Activated CD8-positive, alpha-beta memory T cell treated with anti-CD3 and anti-CD28 coated beads, Interleukin-2, amount 50 U/mL, for 4 hours (primary cell): ENCODE results near the gene CES1.
"Not testable (repeated sequence)": the region's sequence is repeated elsewhere in the genome, so short reads cannot be mapped to it uniquely, and the experiment has no call there.

Experiments used
- DNase-seq: peaks from one replicate; pipeline ENCODE4 v3.0.0-alpha.2; 2020

Gene CES1

DNA sequence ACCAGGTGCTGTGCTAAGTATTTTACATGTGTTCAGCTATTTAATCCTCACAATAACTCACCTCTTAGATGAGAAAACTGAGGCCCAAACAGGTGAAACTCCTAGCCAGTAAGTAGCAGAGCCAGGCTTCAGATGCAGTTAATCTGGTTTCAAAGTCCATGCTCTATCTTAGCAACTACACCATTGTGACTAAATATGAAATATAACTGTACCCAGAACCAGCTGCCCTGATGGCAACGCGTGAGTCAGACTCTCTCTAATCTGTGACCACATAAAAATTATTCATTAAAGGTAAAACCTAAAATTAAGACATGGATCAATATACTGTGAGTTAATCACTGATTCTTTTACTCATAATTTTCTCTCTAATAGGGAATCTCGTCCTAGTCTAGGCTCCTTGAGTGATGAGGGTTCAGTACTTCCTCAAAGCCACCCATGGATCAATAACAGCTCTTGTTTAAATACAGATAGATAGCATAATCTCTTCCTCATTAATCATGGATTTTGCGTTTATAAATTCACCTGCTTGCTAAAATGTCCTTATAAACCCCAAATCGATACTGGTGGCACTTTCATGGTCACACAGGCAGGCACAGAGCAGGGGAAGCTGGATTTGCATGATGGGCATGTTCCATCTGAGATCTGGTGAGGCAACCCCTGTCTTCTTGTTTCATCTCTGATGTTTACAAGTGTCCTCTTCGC is 50.7 kb downstream of the CES1 start:
- DNase-seq, result not testable (repeated sequence)

DNA sequence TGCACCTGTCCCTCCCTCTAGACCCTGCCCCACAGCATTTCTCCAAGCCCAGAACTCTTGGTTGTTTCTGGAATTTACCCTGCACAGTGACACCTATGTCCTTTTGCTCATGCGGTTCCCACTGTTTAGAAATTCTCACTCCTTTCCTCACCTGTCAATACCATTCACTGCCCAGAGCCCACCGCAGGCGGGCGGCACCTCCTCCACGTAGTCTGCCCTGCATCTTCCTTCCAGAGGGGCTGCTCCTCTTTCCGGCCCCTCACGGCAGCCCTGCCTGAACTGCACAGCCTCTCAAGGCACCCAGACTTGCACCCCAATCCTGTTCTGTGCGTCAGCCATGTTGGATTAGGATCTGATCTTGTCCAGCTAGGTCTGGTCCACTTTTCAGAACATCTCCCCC is 51.4 kb downstream of the CES1 start:
- not testable (repeated sequence) for DNase-seq

DNA sequence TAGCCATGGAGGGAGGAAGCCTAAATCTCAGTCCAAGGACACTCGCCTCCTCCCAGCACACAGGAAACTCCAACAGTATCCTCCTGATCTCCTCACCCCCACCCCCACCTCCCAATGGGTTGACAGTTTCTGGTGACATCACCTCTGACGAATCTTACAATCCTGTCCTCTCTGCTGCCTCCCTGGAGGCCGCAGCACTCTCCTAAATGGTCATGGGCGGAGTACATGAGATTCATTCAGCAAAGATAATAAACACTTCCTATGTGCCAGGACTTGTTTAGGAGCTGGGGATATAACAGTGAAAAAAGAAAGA is 52.8 kb downstream of the CES1 start:
- not testable (repeated sequence) for DNase-seq

DNA sequence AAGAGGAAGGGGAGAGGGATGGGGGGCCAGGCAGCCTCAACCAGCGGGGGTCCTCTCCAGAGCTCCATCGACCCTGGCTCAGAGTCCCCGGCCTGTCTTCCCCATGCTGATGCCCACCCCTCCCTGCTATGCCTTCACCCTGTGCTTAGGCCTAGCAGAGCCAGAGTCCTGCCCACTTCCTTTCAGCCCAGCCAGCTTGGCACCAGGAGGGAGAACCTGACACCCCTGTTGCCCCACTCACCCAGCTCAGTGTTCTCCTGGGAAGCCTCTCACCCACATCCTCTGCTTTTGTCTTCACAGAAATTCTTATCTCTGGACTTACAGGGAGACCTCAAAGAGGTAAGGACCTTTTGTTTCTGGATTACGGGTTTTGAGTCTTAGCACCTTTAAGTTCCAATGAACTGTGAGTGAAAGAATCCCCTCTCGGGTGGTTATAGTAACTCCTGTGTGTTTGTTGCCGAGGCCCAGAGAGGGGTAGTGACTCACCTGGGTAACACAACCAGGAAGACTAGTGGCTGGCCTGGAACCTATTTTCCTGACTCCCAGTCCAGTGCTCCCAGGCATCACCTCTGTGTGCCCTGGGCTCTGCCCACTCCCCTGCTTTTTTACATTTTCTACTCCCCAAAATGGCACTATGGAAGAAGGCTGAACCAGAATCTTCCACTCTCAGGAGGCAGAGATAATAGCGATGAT is 53.3 kb downstream of the CES1 start:
- no peak for DNase-seq

DNA sequence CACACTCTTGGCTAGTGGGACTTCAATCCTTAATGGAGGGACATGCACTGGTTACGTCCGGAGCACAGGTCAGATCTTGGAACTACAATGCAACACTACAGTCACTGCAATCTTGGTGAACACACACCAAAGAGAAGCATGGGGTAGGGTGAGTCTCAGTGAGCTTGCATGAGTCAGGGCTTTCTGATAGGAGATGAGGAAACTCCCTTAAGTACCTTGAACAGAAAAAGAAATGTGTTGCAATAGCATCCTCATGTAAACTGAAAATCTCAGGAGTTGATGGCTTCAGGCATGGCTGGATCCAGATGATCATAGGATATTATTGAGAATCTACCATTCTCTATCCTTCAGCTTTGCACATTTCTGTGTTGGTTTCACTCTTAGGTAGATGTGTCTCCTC is 54.1 kb downstream of the CES1 start:
- no peak for DNase-seq

DNA sequence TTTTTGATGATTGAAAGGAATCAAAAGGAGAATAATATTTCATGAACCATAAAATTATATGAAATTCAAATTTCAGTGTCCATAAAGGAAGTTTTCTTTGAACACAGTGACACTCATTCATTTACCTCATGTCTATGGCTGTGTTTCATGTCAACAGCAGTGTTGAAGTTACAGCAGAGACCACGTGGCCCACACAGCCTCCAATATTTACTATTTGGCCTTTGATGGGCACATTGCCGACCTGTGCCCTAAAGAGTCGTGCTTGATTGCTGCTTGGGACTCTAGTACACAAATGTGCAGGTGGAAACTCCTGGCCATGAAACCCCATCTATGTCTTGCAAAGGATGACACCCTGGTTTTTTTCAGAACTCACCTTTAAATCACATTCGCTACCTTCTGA is 57.0 kb downstream of the CES1 start:
- no peak for DNase-seq

DNA sequence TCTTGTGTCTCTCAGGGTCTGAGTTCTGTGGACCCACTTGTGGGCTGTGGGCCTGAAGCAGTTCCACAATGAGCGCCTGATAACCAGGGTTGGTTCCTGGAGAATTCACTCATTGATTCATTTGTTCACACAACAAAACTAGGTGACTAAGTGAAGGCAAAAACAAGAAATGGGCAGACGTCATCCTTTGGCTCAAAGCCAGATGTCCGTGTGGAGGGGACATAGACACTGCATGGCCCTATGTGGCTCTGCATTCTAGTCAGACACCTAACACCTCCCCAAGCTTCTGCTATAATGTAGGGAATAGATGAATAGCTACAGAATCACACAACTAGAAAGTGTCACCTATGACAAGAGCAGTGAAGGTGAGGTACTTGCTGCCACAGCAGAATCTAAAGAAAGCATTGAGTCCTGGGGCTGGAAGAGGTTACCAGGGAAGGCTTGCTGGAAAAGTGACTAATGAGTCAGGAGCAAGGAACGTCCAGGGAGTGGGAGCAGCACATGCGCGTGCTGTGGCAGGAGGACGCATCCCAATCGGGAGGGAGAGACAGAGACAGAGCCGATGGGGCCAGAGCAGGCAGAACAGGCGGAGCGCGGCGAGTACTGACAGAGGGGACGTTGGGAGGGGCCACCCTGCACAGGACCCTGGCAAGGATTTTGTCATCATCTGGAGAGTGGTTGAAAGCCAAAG is 58.9 kb downstream of the CES1 start:
- DNase-seq, result no peak

DNA sequence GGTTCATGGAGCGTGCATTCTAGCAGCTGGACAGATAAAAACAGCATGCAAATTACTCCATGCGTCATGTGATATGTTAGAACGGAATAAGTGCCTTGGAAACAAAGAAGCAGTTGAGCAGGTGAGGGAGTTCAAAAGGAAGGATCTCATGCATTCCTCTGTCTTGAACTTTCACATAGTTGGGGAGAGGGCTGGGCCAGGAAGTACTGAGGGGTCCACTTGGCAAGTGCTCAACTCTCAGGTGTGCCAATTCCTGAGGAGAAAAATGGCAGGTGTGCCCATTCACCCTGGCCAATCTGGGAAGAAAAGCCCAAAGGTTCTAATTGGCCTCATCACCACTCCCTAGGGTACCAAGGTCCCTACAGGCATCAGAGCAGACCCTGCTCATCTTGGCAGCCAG is 67.7 kb downstream of the CES1 start:
- no peak for DNase-seq

DNA sequence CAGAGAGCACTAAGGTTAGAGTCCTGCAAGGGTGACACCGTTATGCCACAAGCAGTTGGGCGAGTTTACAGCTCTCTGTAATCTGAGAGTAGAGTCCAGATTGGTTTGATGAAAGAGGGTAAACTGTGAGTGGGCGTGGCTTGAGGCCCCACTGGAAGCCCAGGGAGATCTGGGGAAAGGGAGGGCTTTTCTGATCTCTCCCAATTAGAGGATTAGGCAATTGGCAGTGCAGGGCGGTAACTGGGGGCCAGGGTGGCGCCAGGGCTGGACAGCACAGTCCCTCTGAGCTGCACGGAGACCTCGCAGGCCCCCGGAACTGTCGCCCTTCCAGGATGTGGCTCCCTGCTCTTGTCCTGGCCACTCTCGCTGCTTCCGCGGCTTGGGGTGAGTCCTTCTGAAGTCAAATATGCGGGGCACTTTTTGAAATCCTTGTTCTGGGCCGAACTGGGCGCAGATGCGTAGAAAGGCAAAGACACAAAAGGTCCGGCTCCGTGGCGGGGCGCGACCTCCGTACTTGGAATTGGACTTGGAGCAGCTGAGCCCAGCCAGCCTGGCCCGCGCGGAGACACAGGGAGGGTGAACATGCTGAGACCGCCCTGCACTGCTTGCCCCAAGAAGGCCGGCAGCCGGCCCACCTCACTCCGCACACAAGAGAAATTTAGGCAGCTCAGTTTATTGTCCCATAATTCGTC is 72.4 kb downstream of the CES1 start:
- no peak for DNase-seq

DNA sequence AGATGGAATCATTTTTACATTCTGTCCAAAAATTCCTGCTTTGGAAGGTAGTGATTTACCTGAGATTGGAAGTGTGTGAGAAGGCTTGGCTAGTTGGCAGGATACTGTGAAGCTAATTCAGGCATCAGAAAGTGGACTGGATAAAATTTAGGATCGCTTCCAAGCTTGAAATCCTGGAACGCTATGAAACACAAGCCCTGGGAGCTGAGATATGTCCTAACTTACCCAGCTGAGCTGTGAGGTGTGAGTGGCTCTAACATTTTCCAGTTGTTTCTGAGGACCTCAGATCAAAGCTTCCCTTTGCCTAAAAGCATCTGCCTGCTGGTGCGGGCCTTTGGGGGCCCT is 73.0 kb downstream of the CES1 start:
- DNase-seq, result not testable (repeated sequence)

DNA sequence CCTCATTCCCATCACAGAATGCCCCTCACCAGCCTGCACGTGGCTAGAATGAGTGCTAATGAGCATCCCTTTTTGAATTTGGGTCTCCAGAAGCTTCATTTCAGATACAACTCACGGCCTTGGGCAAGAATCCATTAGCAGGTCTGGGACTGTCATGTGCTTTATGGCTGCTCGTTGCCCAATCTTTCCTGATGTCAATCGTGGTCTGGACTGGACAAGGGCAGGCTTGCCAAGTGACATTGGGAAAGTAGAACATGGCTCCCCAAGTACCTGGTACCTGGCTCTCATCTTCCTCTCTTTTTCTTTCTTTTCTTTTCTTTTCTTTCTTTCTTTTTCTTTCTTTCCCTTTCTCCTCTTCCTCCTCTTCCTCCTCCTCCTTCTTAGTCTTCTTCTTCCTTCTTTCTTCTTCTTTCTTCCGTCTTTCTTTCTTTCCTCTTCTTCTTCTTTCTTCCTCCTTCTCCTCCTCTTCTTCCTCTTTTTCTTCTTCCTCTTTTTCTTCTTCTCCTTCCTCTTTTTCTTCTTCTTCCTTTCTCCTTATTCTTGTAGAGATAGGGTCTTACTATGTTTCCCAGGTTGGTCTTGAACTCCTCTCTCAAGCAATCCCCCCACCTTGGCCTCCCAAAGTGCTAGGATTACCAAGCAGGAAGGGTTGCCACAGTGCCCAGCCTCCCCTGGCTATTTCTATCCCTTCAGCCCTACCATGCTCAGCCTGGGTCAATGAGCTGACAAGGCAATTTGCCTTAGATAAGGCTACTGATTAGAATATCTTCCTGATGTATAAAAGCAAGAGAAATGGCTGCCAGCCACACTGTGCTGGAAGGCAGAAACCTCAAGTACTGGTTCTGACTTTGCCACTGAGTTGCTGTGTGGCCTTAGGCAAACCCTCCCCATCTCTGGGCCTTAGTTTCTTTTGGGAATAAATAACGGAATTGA is 75.0 kb downstream of the CES1 start:
- not testable (repeated sequence) for DNase-seq

DNA sequence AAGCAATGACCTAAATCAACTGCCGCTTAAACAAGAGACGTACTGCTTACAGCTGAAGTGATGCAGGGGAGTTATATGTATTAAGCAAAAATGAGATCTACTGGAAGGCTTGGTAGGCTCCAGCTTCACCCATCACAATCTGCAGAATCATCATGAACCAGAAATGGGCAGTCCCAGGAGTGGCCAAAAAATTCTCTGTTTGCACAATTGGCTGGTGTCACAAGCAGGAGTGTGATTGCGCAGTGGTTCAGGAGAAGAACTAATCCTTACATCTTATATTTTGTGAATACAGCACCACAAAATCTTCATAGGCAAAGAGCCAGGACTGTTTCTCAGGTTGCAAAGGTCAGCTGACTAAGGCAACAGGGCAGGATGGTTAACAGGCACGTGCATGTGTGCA is 75.9 kb downstream of the CES1 start:
- DNase-seq, result no peak

DNA sequence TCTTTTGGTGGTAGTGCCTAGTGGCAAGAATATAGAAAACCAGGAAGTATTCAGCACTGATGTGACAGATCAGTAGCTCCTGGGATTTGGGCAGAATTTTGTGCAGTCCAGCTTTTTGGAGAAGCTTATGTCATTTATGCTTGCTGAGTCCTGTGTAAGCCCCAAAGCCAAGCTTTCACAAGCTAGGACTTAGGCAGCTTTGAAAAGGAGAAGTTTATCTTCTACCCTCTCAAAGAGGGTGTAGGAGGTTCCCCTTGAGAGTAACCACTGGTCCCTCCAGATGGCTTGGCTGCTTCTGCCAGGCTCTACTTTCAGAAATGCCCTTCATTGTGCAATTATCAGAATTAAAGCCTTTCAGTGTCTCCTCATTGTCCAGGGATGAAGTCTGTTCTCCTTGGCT is 78.8 kb downstream of the CES1 start:
- DNase-seq, result no peak

DNA sequence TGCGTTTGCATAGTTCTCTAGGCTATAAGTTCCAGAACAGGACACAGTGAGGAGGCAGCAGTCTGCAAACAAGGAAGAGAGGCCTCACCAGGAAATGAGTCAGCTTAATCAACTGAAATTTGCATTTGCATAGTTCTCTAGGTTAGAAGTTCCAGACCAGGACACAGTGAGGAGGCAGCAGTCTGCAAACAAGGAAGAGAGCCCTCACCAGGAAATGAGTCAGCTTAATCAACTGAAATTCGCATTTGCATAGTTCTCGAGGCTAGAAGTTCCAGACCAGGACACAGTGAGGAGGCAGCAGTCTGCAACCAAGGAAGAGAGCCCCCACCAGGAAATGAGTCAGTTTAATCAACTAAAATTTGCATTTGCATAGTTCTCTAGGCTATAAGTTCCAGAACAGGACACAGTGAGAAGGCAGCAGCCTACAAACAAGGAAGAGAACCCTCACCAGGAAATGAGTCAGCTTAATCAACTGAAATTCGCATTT is 79.7 kb downstream of the CES1 start:
- DNase-seq, result not testable (repeated sequence)
